ENCODE data around the gene ZFYVE27. TPM values are rescaled to one million over a fixed set of nuclear protein-coding genes. Genes with fewer than 3 reads are reported as not detected.

Gene ZFYVE27
- total RNA-seq, 4 donors from 2014 or later, result 33.4 to 46.8 (median 42.7) TPM

GRCh38 chr10:97752956-97753355 lies 16.0 kb downstream of the ZFYVE27 start:
- Histone ChIP-seq H3K4me3 (no peak overlapping the region), H3K36me3 (peaks cover 2 to 100% (median 44%) of the 10 kb centered on the region in 3 donors), H3K4me1 (no peaks in the 10 kb centered on the region), H3K27me3 (no peaks in the 10 kb centered on the region), H3K9me3 (no peaks in the 10 kb centered on the region), H3K27ac (no peak overlapping the region)
- WGBS, 2 donors, result 91 to 92% methylated on average over 18 of the region's 18 CpGs
- TF ChIP-seq CTCF (IDR thresholded peaks at IDR 0.05) (no peak), EP300 (IDR thresholded peaks at IDR 0.05) (no peak), POLR2A (IDR thresholded peaks at IDR 0.05) (no peak)
- no peak for DNase-seq (ENCODE audit: low spot score in 2 of 2)

- H3K4me1 ChIP-seq, result peaks cover under 1 to 7% (median 5%) of the 10 kb centered on the region in 4 donors
- TF ChIP-seq POLR2A (IDR thresholded peaks at IDR 0.05), result no peak
- TF ChIP-seq EP300 (IDR thresholded peaks at IDR 0.05), result no peak
- TF ChIP-seq CTCF (IDR thresholded peaks at IDR 0.05), result no peak
- H3K27ac ChIP-seq, result no peak overlapping the region
- no peaks in the 10 kb centered on the region for H3K27me3 ChIP-seq
- no peak overlapping the region for H3K4me3 ChIP-seq
- no peak for DNase-seq (ENCODE audit: low spot score in 2 of 2)
- WGBS, 2 donors, result 74 to 92% methylated on average over 4 of the region's 4 CpGs
- peaks cover 2 to 94% (median 41%) of the 10 kb centered on the region in 3 donors for H3K36me3 ChIP-seq
- H3K9me3 ChIP-seq, result no peaks in the 10 kb centered on the region
These were observed 17.8 kb downstream of the ZFYVE27 start for GRCh38 chr10:97754726-97755125.

DNA sequence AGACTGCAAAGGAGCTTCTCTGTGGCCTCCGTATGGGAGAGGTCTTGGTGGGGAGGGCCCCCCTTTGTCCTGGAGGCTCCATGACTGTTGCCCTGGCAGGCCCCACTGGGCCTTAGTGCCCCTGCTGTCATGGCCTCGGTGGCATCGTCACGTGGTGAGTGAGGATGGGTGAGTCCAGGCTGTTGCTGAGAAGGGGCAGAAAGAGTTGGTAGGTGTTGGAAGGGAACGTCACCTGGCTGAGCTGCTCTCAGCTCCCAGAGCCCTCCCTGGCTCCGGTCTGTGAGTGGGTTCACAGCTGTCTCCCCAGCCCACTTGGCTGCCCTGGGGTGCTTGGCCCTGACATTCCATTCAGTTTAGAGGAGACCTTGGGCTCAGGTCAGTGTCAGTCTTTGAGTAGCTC lies 18.8 kb downstream of the ZFYVE27 start:
- no peak for DNase-seq (ENCODE audit: low spot score in 2 of 2)
- no peaks in the 10 kb centered on the region for H3K9me3 ChIP-seq
- no peak overlapping the region for H3K27ac ChIP-seq
- TF ChIP-seq POLR2A (IDR thresholded peaks at IDR 0.05) (no peak), CTCF (IDR thresholded peaks at IDR 0.05) (no peak), EP300 (IDR thresholded peaks at IDR 0.05) (no peak)
- H3K4me1 ChIP-seq, result peaks cover 2 to 17% (median 15%) of the 10 kb centered on the region in 4 donors
- 90% methylated on average over 6 of the region's 6 CpGs for WGBS, 2 donors
- H3K36me3 ChIP-seq, result peaks cover 2 to 94% (median 38%) of the 10 kb centered on the region in 3 donors
- H3K4me3 ChIP-seq, result no peak overlapping the region
- H3K27me3 ChIP-seq, result no peaks in the 10 kb centered on the region

DNA sequence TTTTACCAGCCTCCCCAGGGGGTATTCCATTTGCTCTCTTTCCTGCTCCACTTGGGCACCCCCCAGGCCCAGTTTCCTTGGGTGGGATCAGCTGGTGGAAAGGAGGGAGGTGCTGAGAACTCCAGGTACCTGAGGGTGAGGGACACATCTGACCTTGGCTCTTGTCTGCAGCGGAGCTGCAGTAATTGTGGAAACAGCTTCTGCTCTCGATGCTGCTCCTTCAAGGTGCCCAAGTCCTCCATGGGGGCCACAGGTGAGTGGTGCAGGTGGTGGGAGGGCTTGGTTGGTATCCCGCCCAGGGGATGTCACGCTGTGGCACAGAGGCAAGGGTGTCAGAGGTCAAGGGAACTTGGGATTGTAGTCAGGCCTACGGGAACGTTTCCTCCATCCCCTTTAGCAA lies 20.5 kb downstream of the ZFYVE27 start:
- Histone ChIP-seq H3K4me1 (peaks cover 2 to 34% (median 26%) of the 10 kb centered on the region in 4 donors), H3K4me3 (no peak overlapping the region), H3K27ac (no peak overlapping the region), H3K9me3 (no peaks in the 10 kb centered on the region), H3K36me3 (peaks cover 0 to 84% (median 29%) of the 10 kb centered on the region in 3 donors), H3K27me3 (no peaks in the 10 kb centered on the region)
- no peak for TF ChIP-seq EP300 (IDR thresholded peaks at IDR 0.05)
- no peak for TF ChIP-seq CTCF (IDR thresholded peaks at IDR 0.05)
- TF ChIP-seq POLR2A (IDR thresholded peaks at IDR 0.05), result no peak
- WGBS, 2 donors, result 69 to 92% methylated on average over 4 to 6 of the region's 6 CpGs
- DNase-seq (ENCODE audit: low spot score in 2 of 2), result no peak

GRCh38 chr10:97759158-97759887 lies 22.4 kb downstream of the ZFYVE27 start:
- no peaks in the 10 kb centered on the region for H3K9me3 ChIP-seq
- H3K36me3 ChIP-seq, result peaks cover 0 to 66% (median 23%) of the 10 kb centered on the region in 3 donors
- DNase-seq (ENCODE audit: low spot score in 2 of 2), result peak; percentile 38 to 55
- peaks cover 2 to 53% (median 40%) of the 10 kb centered on the region in 4 donors for H3K4me1 ChIP-seq
- no peaks in the 10 kb centered on the region for H3K27me3 ChIP-seq
- no peak overlapping the region for H3K4me3 ChIP-seq
- H3K27ac ChIP-seq, result peak overlapping the region; percentile 76 to 92 (median 84)
- peak; percentile 79 to 94 (median 83) for TF ChIP-seq CTCF (IDR thresholded peaks at IDR 0.05)
- peak in 1 of 2 donors; percentile 44 for TF ChIP-seq EP300 (IDR thresholded peaks at IDR 0.05)
- no peak for TF ChIP-seq POLR2A (IDR thresholded peaks at IDR 0.05)
- 39 to 67% methylated on average over 3 to 5 of the region's 5 CpGs for WGBS, 2 donors
